Activated T-cell treated with anti-CD3 and anti-CD28 coated beads, Interleukin-2, amount 50 U/mL, for 4 hours (primary cell): ENCODE data around the gene RDX. TPM values are rescaled to one million over a fixed set of nuclear protein-coding genes. Genes with fewer than 3 reads are reported as not detected.
"Not testable (repeated sequence)": the region's sequence is repeated elsewhere in the genome, so short reads cannot be mapped to it uniquely, and the experiment has no call there.

Experiments used
- ATAC-seq, 2 donors: fragments of 200-7000 bp; cut with Tn5 transposase; one replicate each; pipeline ENCODE4 v1.10.0; 2021
- DNase-seq: peaks from one replicate; pipeline ENCODE4 v3.0.0-alpha.2; 2020
- H3K27me3 Mint-ChIP-seq: one replicate; pipeline ENCODE4 v1.8.0; 2021; ENCODE audit warnings: low read depth, mixed read lengths
- H3K36me3 Mint-ChIP-seq: one replicate; pipeline ENCODE4 v1.8.0; 2022; ENCODE audit warnings: mixed read lengths; ENCODE audit not compliant: insufficient read depth
- H3K4me1 Mint-ChIP-seq: one replicate; pipeline ENCODE4 v1.8.0; 2021; ENCODE audit warnings: low read depth, mixed read lengths
- H3K4me3 Mint-ChIP-seq: one replicate; pipeline ENCODE4 v1.8.0; 2021; ENCODE audit warnings: mild to moderate bottlenecking, moderate library complexity, mixed read lengths
- H3K9me3 Mint-ChIP-seq: one replicate; pipeline ENCODE4 v1.8.0; 2021; ENCODE audit warnings: mixed read lengths
- total RNA-seq, 3 donors: library from RNA; stranded (reverse); gene quantifications; one replicate each; pipeline ENCODE4 v1.2.1, GENCODE V29; 2021

The RDX gene
- total RNA-seq, 3 donors from 2014 or later = 34.6 to 42.3 (median 34.6) TPM

DNA sequence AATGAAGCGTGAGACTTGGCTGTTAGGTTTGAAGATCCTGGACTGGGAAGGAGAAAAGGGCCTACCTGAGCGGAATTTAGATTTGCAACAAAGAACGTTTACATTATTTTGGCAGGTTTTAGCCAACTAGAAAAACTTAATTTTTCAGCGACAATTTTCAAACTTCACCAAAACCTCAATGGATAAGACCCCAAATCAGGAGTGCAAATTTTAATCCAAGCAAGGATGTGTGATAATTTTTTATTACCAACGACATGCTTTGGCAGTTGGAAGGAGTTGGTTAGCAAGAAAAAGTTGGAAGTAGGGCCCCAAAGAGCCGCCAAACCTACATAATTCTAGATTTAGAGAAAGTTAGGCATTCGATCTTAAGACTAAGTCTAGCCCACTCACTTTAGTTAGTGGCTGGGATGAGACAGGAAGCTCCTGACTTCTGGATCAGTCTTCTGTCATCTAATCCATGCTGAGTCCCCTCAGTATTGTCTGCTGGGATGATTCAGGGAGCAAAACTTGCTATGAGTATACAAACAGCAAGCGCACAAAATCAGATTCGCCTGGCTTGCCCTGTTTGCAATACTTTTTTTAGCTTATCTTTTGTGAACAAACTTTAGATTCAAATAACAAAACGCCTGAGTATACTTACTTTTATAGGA lies 787 bp upstream of the RDX start:
- Mint-ChIP-seq H3K4me3 (peak overlapping the region; percentile 75), H3K27me3 (no peaks in the 10 kb centered on the region), H3K4me1 (peaks cover 41% of the 10 kb centered on the region), H3K36me3 (no peaks in the 10 kb centered on the region), H3K9me3 (peaks cover 3% of the 10 kb centered on the region)
- no peak for ATAC-seq
- DNase-seq = no peak

DNA sequence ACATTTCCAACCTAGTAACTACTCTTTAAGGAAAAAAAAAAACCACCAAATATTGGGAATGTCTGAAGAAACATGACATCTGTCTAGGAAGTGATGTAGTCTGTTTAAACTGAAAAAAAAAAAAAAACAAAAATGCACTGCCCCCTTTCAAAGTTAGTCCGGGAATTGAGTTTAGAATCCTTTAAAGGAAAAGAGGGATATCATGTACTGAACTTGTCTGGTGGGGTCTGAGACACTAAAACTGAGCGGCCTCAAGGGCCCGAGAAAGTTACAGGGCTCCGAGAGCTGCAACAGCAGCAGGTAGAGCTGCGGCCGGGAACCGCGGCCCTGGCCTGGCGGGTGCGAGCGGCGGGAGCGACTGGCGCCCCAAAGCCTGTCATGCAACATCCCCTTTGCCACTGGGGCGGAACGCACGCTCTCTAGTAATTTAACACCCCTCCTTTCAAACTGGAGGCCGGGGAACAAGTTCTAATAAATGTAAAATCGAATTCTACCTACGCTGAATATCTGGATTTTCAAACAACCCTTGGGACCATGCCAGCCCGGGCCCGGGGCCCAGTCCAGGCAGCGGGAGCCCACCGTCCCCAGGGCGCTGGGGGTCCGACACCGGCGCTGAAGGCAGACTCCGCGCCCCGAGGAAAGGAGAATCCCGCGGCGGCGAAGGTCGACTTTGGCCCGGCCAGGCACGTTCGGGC lies 736 bp downstream of the RDX start:
- Mint-ChIP-seq H3K27me3 (no peaks in the 10 kb centered on the region), H3K9me3 (peaks cover 3% of the 10 kb centered on the region), H3K4me3 (peak overlapping the region; percentile 90), H3K36me3 (peaks cover 5% of the 10 kb centered on the region), H3K4me1 (peaks cover 49% of the 10 kb centered on the region)
- peak; percentile 27 for DNase-seq
- ATAC-seq = peak; percentile 66 to 73

DNA sequence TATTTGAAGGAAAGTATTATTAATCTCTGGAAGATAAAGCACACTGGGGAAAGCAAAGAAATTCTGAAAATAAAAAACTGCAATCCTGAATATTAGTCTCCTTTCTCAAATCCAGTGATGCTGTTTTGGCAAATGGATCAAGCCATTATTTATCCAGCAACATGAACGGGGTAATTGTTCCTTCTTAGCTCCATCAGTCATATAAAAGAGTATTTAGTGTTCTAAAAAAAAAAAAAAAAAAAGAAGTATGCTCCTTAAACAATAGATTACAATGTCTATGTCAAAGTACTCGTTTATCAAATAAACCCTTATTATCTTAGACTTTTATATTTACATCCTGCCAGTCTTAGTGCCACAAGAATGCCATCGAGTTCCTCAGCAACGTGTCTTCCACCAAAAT lies 1.3 kb downstream of the RDX start:
- H3K27me3 Mint-ChIP-seq = no peaks in the 10 kb centered on the region
- ATAC-seq = no peak
- H3K9me3 Mint-ChIP-seq = peaks cover under 1% of the 10 kb centered on the region
- H3K36me3 Mint-ChIP-seq = peaks cover 8% of the 10 kb centered on the region
- no peak for DNase-seq
- H3K4me1 Mint-ChIP-seq = peaks cover 49% of the 10 kb centered on the region
- peak overlapping the region; percentile 90 for H3K4me3 Mint-ChIP-seq

DNA sequence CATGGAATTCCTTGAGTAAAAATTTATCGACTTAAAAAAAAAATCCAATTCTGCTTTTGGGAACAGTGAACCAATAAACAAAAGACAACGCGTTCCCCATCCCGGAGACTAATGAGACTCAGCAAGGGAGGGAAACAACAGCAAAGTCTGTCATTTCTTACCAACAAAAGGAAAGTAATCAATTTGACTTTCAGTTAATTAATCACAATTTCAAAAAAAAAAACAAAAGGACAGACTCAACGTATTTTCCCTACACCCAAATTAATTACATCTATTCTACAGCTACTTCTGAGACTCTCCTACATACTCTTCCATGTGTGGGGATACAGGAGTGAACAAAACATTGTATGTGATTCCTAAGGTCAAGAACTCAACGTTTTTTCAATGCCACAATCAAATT lies 1.9 kb downstream of the RDX start:
- no peaks in the 10 kb centered on the region for H3K9me3 Mint-ChIP-seq
- H3K36me3 Mint-ChIP-seq = peaks cover 8% of the 10 kb centered on the region
- ATAC-seq (no peak), DNase-seq (no peak)
- H3K4me3 Mint-ChIP-seq = peak overlapping the region; percentile 90
- no peaks in the 10 kb centered on the region for H3K27me3 Mint-ChIP-seq
- H3K4me1 Mint-ChIP-seq = peaks cover 49% of the 10 kb centered on the region

DNA sequence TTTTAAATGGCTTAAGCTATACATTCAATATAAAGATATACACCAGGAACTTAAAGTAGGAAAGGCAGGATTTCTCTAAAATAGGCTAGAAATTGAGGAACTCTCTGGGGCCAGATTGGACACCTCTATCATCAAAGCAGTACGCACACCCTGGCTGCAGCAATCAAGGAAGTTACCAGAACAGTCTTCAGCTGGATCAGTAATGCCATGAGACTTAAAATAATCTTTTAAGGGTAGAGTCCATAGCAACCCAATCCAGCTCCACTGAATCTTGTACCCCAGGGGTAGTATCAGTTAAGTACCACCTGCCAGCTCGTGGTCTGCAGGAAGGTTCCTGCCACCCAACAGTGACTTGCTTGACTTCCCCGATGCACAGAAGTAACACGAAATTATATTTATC lies 3.0 kb downstream of the RDX start:
- Mint-ChIP-seq H3K36me3 (peaks cover 8% of the 10 kb centered on the region), H3K9me3 (no peaks in the 10 kb centered on the region), H3K4me1 (peaks cover 44% of the 10 kb centered on the region), H3K27me3 (no peaks in the 10 kb centered on the region), H3K4me3 (peak overlapping the region; percentile 90)
- ATAC-seq (no peak), DNase-seq (no peak)

DNA sequence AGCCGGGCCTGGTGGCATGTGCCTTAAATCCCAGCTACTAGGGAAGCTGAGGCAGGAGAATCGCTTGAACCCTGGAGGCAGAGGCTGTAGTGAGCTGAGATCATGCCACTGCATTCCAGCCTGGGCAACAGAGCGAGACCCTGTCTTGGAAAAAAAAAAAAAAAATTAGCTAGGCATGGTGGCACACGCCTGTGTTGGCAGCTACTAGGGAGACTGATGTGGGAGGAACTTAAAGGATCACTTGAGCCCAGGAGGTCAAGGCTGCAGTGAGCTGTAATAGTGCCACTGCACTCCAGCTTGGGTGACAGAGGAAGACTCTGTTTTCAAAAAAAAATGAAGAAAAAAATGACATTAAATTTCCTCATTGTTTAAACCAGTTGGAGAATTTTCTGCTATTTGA lies 4.3 kb downstream of the RDX start:
- H3K9me3 Mint-ChIP-seq, H3K27me3 Mint-ChIP-seq, H3K4me3 Mint-ChIP-seq, H3K36me3 Mint-ChIP-seq, ATAC-seq, DNase-seq: not testable (repeated sequence)
- peaks cover 45% of the 10 kb centered on the region for H3K4me1 Mint-ChIP-seq

DNA sequence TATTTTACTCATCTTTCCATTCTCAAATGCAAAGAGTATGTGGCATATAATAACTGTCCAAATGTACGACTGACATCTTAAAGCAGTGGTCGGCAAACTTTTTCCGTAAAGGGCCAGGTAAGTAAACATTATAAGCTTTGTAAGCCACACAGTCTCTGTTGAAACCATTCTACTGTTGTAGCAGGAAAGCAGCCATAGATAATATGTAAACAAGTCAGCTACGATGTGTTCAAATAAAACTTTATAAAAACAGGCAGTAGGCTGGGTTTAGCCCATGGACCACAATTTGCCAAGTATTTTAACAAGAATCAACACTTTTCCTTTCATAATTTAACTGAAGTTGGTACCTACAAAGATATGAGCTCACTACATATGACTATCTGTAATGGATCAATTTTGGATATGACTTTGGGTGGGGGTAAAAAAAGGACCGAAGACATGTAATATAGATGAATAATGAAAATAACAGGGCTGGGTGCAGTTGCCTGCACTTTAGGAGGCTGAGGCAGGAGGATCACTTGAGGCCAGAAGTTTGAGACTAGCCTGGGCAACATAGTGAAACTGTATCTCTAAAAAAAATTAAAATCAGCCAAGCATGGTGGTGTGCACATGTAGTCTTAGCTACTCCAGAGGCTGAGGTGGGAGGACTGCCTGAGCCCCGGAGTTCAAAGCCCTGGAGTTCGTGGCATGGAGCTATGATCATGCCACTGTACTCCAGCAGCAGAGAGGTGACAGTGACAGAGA lies 5.7 kb downstream of the RDX start:
- DNase-seq (no peak), ATAC-seq (no peak)
- Mint-ChIP-seq H3K4me1 (peaks cover 46% of the 10 kb centered on the region), H3K9me3 (no peaks in the 10 kb centered on the region), H3K27me3 (no peaks in the 10 kb centered on the region), H3K4me3 (no peak overlapping the region), H3K36me3 (peaks cover 10% of the 10 kb centered on the region)

DNA sequence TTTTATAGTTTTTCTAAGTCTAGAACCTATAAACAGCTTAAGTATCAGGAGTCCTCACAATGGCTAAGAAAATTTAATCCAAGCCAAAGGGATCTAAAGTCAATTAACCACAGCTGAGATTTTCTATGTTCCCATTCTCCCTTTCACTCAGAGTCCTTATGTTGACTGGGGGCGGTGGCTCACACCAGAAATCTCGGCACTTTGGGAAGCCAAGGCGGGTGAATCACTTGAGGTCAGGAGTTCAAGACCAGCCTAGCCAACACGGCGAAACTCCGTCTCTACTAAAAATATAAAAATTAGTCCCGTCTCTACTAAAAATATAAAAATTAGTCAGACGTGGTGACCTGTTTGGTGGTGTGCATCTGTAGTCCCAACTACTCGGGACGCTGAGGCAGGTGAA lies 6.9 kb downstream of the RDX start:
- peaks cover 36% of the 10 kb centered on the region for H3K4me1 Mint-ChIP-seq
- H3K4me3 Mint-ChIP-seq = no peak overlapping the region
- ATAC-seq (no peak), DNase-seq (no peak)
- peaks cover 10% of the 10 kb centered on the region for H3K36me3 Mint-ChIP-seq
- H3K27me3 Mint-ChIP-seq = no peaks in the 10 kb centered on the region
- no peaks in the 10 kb centered on the region for H3K9me3 Mint-ChIP-seq

DNA sequence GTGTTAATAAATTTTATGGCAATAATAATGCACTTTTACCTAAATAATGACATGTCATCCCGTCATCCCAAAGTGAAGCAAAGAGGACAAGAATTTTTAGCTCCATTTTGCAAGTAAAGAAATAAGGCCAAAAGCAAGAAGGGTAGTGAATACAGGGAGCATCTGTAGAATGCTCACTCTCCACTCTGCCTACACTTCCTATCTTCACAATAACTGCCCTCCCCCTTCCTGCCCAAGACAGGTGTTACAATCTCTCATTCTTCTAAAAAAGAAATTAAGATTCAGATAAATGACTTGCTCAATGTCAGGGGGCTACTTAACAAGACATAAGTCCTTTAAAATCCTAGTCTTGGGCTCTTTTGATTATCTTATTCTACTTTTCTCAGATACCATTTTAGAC lies 8.9 kb downstream of the RDX start:
- DNase-seq = no peak
- H3K4me3 Mint-ChIP-seq = no peak overlapping the region
- no peaks in the 10 kb centered on the region for H3K27me3 Mint-ChIP-seq
- peaks cover 23% of the 10 kb centered on the region for H3K4me1 Mint-ChIP-seq
- no peaks in the 10 kb centered on the region for H3K9me3 Mint-ChIP-seq
- peaks cover 10% of the 10 kb centered on the region for H3K36me3 Mint-ChIP-seq
- no peak for ATAC-seq

DNA sequence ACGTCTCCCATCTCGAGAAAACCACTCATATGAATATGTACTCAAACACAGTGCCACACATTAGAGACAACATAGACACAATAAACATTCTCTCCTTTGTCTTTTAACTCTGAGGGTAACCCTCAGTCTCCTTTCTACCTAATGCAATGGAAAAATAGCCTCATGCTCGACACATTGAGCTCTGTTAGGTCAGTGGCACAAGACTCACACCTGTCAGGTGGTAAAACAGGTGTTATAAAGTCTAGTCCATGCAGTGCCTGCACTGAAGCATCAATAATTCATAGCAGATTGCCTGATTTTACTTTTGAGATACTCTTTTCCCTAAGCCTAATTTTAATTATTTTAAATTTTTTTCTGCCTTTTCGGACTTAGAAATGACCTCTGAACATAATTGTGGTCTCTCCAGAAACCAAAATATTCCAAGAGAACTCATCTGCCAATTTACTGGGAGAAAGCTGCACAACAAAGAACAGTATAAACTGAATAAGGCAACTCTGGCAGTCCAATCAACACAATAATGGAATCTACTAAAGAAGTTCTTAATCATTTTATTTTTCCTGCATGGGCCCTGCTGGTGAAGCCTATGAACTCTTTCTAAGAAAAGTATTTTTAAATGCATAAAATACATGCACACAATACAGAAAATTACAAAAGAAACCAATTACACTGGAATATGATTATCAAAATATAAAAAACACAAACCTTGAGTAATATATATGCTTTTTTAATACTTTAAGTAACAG lies 9.9 kb downstream of the RDX start:
- H3K4me1 Mint-ChIP-seq = peaks cover 21% of the 10 kb centered on the region
- DNase-seq (no peak), ATAC-seq (no peak)
- peaks cover 10% of the 10 kb centered on the region for H3K36me3 Mint-ChIP-seq
- H3K9me3 Mint-ChIP-seq = no peaks in the 10 kb centered on the region
- no peak overlapping the region for H3K4me3 Mint-ChIP-seq
- H3K27me3 Mint-ChIP-seq = no peaks in the 10 kb centered on the region

DNA sequence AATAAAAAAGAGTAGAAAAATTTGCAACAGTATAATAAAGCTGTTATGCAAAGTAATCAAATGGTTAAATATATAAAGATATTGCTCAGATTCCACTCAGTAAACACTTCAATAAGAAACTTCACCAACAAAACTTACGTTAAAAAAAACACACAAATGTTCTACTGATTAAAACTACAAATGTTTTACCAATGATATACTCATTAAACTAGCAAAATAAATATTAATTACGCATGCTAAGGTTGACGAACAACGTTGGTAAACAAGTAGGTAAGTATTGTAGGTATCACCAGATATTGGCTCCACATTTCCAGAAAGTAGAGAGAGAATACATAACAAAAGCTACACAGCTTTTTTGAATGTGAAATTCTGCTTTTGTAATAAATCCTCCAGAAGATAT lies 12.6 kb downstream of the RDX start:
- H3K27me3 Mint-ChIP-seq = no peaks in the 10 kb centered on the region

DNA sequence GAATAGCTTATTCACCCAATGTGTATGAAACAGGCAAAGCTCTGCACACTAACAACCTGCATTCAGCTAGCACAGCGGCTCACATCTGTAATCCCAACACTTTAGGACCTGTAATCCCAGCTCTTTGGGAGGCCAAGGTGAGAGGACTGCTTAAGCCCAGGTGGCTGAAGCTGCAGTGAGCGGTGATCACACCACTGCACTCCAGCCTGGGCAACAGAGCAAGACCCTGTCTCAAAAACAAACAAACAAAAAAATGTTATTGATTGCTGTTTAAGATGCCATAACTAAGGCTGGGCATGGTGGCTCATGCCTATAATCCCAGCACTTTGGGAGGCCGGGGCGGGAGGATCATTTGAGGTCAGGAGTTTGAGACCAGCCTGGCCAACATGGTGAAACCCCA lies 15.8 kb downstream of the RDX start:
- peaks cover 19% of the 10 kb centered on the region for H3K36me3 Mint-ChIP-seq
- not testable (repeated sequence) for H3K4me3 Mint-ChIP-seq, DNase-seq, H3K27me3 Mint-ChIP-seq, ATAC-seq, H3K4me1 Mint-ChIP-seq, H3K9me3 Mint-ChIP-seq

More for the DNA sequence above, 12.6 kb downstream of the RDX start:
- ATAC-seq = no peak
- H3K36me3 Mint-ChIP-seq = peaks cover 8% of the 10 kb centered on the region
- H3K4me1 Mint-ChIP-seq = peaks cover 15% of the 10 kb centered on the region
- no peaks in the 10 kb centered on the region for H3K9me3 Mint-ChIP-seq
- H3K4me3 Mint-ChIP-seq = no peak overlapping the region
- DNase-seq = no peak

DNA sequence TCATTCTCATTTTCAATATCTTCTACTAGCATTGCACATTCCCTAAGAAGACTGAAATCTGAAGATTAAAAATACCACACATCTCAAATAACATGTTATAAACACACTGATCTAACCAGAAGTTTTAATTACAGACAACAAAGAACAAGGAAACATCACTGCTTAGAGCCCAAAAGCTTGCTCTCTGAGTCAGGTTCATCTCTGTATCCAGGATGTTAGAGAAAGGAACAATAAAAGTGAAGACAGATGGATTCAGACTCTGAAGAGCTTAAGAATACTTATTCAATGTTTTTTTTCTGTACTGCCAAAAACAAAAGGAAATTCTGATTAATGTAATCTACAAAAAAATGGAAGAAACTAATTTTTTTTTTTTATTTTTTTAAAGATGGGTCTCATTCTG lies 16.5 kb downstream of the RDX start:
- no peak overlapping the region for H3K4me3 Mint-ChIP-seq
- no peaks in the 10 kb centered on the region for H3K4me1 Mint-ChIP-seq
- no peaks in the 10 kb centered on the region for H3K9me3 Mint-ChIP-seq
- peaks cover 19% of the 10 kb centered on the region for H3K36me3 Mint-ChIP-seq
- ATAC-seq = no peak
- no peak for DNase-seq
- no peaks in the 10 kb centered on the region for H3K27me3 Mint-ChIP-seq

DNA sequence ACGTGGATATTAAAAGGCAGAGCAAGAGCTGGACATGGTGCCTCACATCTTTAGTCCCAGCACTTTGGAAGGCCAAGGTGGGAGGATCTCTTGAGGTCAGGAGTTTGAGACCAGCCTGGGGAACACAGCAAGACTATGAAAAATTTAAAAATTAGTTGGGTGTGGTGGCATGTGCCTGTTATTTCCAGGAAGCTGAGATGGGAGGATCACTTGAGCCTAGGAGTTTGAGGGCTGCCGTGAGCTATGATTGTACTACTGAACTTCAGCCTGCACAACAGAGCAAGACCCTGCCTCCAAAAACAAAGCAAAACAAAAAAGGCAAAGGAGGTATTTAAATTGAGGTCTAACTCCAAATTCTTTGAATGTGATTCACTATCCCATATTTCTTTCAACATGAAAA lies 23.5 kb downstream of the RDX start:
- Mint-ChIP-seq H3K36me3 (peaks cover 32% of the 10 kb centered on the region), H3K27me3 (no peaks in the 10 kb centered on the region), H3K4me1 (peaks cover 2% of the 10 kb centered on the region), H3K4me3 (no peak overlapping the region), H3K9me3 (no peaks in the 10 kb centered on the region)
- ATAC-seq (no peak), DNase-seq (no peak)
